ENCODE data around the gene ENG. TPM values are rescaled to one million over a fixed set of nuclear protein-coding genes. Genes with fewer than 3 reads are reported as not detected.

Gene ENG
- total and polyA plus RNA-seq, 2 of the 4 experiments (the other 2 are of a cell fraction) = 3.6 to 83.3 TPM

GRCh38 chr9:127812011-127812410, 42.4 kb downstream of the ENG start:
- H4K8ac ChIP-seq (ENCODE audit: low read depth in 2 of 2, low read length in 2 of 2) = no peak overlapping the region
- no peak overlapping the region for H2BK120ac ChIP-seq (ENCODE audit: low read depth, low read length)
- no peak overlapping the region for H3K4ac ChIP-seq (ENCODE audit: low read depth, low read length)
- BruUV-seq (replicated peaks) = no TSS peak
- POLR2A ChIA-PET (ENCODE audit: unreplicated experiment) = no interaction called here
- H4K20me1 ChIP-seq (ENCODE audit: insufficient read depth, low read length) = peaks cover 19% of the 10 kb centered on the region
- H3K14ac ChIP-seq (replicated peaks; ENCODE audit: low read depth, low read length) = no peak overlapping the region
- H4K91ac ChIP-seq (ENCODE audit: insufficient read depth, low read depth, low read length) = no peak overlapping the region
- CTCF ChIA-PET = no interaction called here
- peaks cover 20 to 30% of the 10 kb centered on the region in 2 experiments for H3K79me1 ChIP-seq (ENCODE audit: low read depth in 1 of 2, low read length in 2 of 2)
- H3K9ac ChIP-seq (ENCODE audit: low read depth, low read length) = no peak overlapping the region
- no peak overlapping the region for H2BK20ac ChIP-seq (ENCODE audit: low read depth, low read length)
- no peaks in the 10 kb centered on the region; the same call in 1 of the 2 replicates for H3K9me1 ChIP-seq (ENCODE audit: insufficient read depth, low read length)
- peaks cover 7% of the 10 kb centered on the region; the same call in 1 of the 2 replicates for H3K4me1 ChIP-seq (ENCODE audit: control insufficient read depth, insufficient read depth, low read length)
- DNase-seq (no peak), ATAC-seq (ENCODE audit: low read depth) (no peak)
- no peak overlapping the region for H4K5ac ChIP-seq (ENCODE audit: low read depth, low read length)
- no peak overlapping the region for H3K27ac ChIP-seq (ENCODE audit: insufficient read depth, low read length)
- no peak overlapping the region for H3K4me2 ChIP-seq (ENCODE audit: low read depth, low read length)
- peaks cover 77% of the 10 kb centered on the region for H3K36me3 ChIP-seq (ENCODE audit: control insufficient read depth, insufficient read depth, low read length)
- intact Hi-C loops (cut with micrococcal nuclease) (no loop called here), in situ Hi-C loops (cut with MboI; ENCODE audit: low sequenced_read_pairs) (no loop called here), dilution Hi-C loops (cut with HindIII; ENCODE audit: low sequenced_read_pairs, unreplicated experiment) (no loop called here)
- H3K23ac ChIP-seq (ENCODE audit: low read depth, low read length) = no peak overlapping the region
- no peaks in the 10 kb centered on the region for H3K9me3 ChIP-seq (ENCODE audit: control insufficient read depth, insufficient read depth, low read length)
- no peak overlapping the region for H3K56ac ChIP-seq (ENCODE audit: extremely low read depth, insufficient read depth, low read length)
- no peak overlapping the region for H2BK15ac ChIP-seq (ENCODE audit: low read depth, low read length)
- no peak overlapping the region for H2BK5ac ChIP-seq (ENCODE audit: low read depth, low read length, poor library complexity, severe bottlenecking)
- no peaks in the 10 kb centered on the region for H3K27me3 ChIP-seq (ENCODE audit: control insufficient read depth, insufficient read depth, low read length)
- no peak overlapping the region for H3K18ac ChIP-seq (ENCODE audit: low read depth, low read length)
- no peak overlapping the region for H2AFZ ChIP-seq (replicated peaks; ENCODE audit: low read length, poor library complexity)
- TF ChIP-seq RCOR1 (IDR thresholded peaks at IDR 0.05; ENCODE audit: insufficient replicate concordance, low read length) (no peak), CEBPB (IDR thresholded peaks at IDR 0.05; ENCODE audit: low read depth, low read length) (peak; percentile 70), CTCF (conservative IDR thresholded peaks at IDR 0.05; ENCODE audit: low read depth, low read length) (no peak), MAZ (IDR thresholded peaks at IDR 0.05; ENCODE audit: borderline replicate concordance, low read depth, low read length) (no peak), USF2 (IDR thresholded peaks at IDR 0.05; ENCODE audit: low read depth, low read length) (no peak), BHLHE40 (IDR thresholded peaks at IDR 0.05; ENCODE audit: low read depth, low read length) (no peak), SMC3 (IDR thresholded peaks at IDR 0.05; ENCODE audit: low read depth, low read length) (no peak), FOS (IDR thresholded peaks at IDR 0.05; ENCODE audit: low read depth, low read length) (no peak)
- no peak overlapping the region for H2AK9ac ChIP-seq (replicated peaks; ENCODE audit: low read depth, low read length, poor library complexity)
- H3K4me3 ChIP-seq (ENCODE audit: insufficient read depth, low read depth, low read length) = no peak overlapping the region
- H2AK5ac ChIP-seq (ENCODE audit: low read depth, low read length) = no peak overlapping the region
- WGBS, 2 experiments (ENCODE audit: extremely low coverage in 2 of 2, insufficient read length in 1 of 2) = no CpG with 5 or more reads among the region's 6 CpGs
